GM12878 (cell line): ENCODE results near the gene PTPRN2. TPM values are rescaled to one million over a fixed set of nuclear protein-coding genes. Genes with fewer than 3 reads are reported as not detected.

ENCODE experiments used
- ATAC-seq: fragments of 200-7000 bp; cut with Tn5 transposase; 3 replicates; pipeline ENCODE4 v1.9.1; 2020; ENCODE audit warnings: mild to moderate bottlenecking, moderate library complexity
- BruUV-seq: library from RNA; stranded (reverse); fragments of 400-500 nt; replicated peaks from 2 replicates; lab custom pipeline; 2021; lab: Mats Ljungman, UMichigan
- CTCF ChIA-PET: fragments of 300-600 bp; sonication (Branson Sonifier 250); formaldehyde crosslinking; extraction: SDS; loops from one replicate; lab custom pipeline; 2021; ENCODE audit warnings: inconsistent platforms; lab: Yijun Ruan, JAX
- POLR2A ChIA-PET: fragments of 350-600 bp; formaldehyde crosslinking; extraction: SDS; loops from one replicate; lab custom pipeline; 2021; ENCODE audit warnings: inconsistent platforms; lab: Charles Lee
- RAD21 ChIA-PET: fragments of 300-600 bp; sonication (Branson Sonifier 250); formaldehyde crosslinking; loops from one replicate; lab custom pipeline; 2023; ENCODE audit warnings: antibody characterized with exemption; ENCODE audit not compliant: unreplicated experiment; lab: Charles Lee
- SMC1A ChIA-PET: fragments of 300-600 bp; sonication (Branson Sonifier 250); formaldehyde crosslinking; loops from one replicate; lab custom pipeline; 2023; ENCODE audit not compliant: unreplicated experiment, uncharacterized antibody; lab: Charles Lee
- DNase-seq: peaks from one replicate; pipeline ENCODE4 v3.0.0-alpha.2; 2011; ENCODE audit warnings: low read depth, low spot score
- FAIRE-seq: peaks from 3 replicates; lab custom pipeline; 2011; peaks lifted over from hg19 to GRCh38; lab: Jason Lieb, UNC
- H2AFZ ChIP-seq: 2 replicates; pipeline ENCODE4 v1.6.0; 2011; ENCODE audit warnings: low read depth, low read length, control low read depth; ENCODE audit not compliant: control insufficient read depth
- H3K27ac ChIP-seq: 2 replicates; pipeline ENCODE4 v1.5.1; 2011; ENCODE audit warnings: control low read depth; ENCODE audit not compliant: control insufficient read depth, insufficient read depth
- H3K27me3 ChIP-seq, 2 experiments: replicated peaks in 1 of 2; 2 replicates each; pipeline versions ENCODE4 v1.6.0 to v1.6.1; 2011; ENCODE audit warnings: low read length in 1 of 2; ENCODE audit not compliant: control insufficient read depth in 2 of 2, insufficient read depth in 2 of 2
- H3K36me3 ChIP-seq, 2 experiments: 2 replicates each; pipeline ENCODE4 v1.5.1; 2011; ENCODE audit warnings: low read length in 1 of 2; ENCODE audit not compliant: control insufficient read depth in 2 of 2, insufficient read depth in 2 of 2
- H3K4me1 ChIP-seq: 2 replicates; pipeline ENCODE4 v1.6.1; 2011; ENCODE audit warnings: mild to moderate bottlenecking, low read length, moderate library complexity, mixed read lengths; ENCODE audit not compliant: control insufficient read depth, insufficient read depth
- H3K4me2 ChIP-seq: 2 replicates; pipeline ENCODE4 v1.6.0; 2011; ENCODE audit warnings: control low read depth; ENCODE audit not compliant: control insufficient read depth, insufficient read depth
- H3K4me3 ChIP-seq: fragments of 200-600 bp; sonication (generic); 2 replicates; pipeline ENCODE4 v1.5.1; 2016
- H3K79me2 ChIP-seq: 2 replicates; pipeline ENCODE4 v1.6.0; 2011; ENCODE audit warnings: low read length; ENCODE audit not compliant: control insufficient read depth, insufficient read depth
- H3K9ac ChIP-seq: 2 replicates; pipeline ENCODE4 v1.8.0; 2011; ENCODE audit warnings: low read length, control low read depth, mixed read lengths; ENCODE audit not compliant: control insufficient read depth, insufficient read depth
- H3K9me3 ChIP-seq: replicated peaks from 3 replicates; pipeline ENCODE4 v1.5.1; 2011; ENCODE audit warnings: mild to moderate bottlenecking, low read length; ENCODE audit not compliant: control insufficient read depth, insufficient read depth
- H4K20me1 ChIP-seq: 2 replicates; pipeline ENCODE4 v1.6.0; 2011; ENCODE audit not compliant: control insufficient read depth, insufficient read depth
- ATF7 ChIP-seq: fragments of 450-650 bp; IDR thresholded peaks from 2 replicates; pipeline ENCODE4 v1.6.1; 2016; ENCODE audit warnings: low read depth, mild to moderate bottlenecking
- EP300 ChIP-seq, 2 experiments: fragments of 150-350 bp in 1 of 2; IDR thresholded peaks; 2 replicates each; pipeline ENCODE4 v1.6.1; 2011 to 2012; ENCODE audit warnings: low read depth in 2 of 2, low read length in 2 of 2, borderline replicate concordance in 1 of 2, improper control_type of control experiment in 1 of 2, inconsistent platforms in 1 of 2; ENCODE audit not compliant: control insufficient read depth in 1 of 2
- RAD21 ChIP-seq: IDR thresholded peaks from 2 replicates; pipeline ENCODE4 v1.6.1; 2011; ENCODE audit warnings: mild to moderate bottlenecking, low read depth, low read length, moderate library complexity; ENCODE audit not compliant: insufficient read depth
- RBBP5 ChIP-seq: fragments of 200-600 bp; sonication (generic); conservative IDR thresholded peaks from 2 replicates; pipeline ENCODE4 v1.6.1; 2016
- ZSCAN29 ChIP-seq: fragments of 450-650 bp; IDR thresholded peaks from 2 replicates; pipeline ENCODE4 v1.6.1; 2017; ENCODE audit warnings: mild to moderate bottlenecking, moderate library complexity
- WGBS: methylation state at CpG from one replicate; pipeline ENCODE4 v1.1.6; 2016; ENCODE audit warnings: low lambda C conversion rate; ENCODE audit not compliant: insufficient replicate concordance, insufficient coverage; ENCODE audit errors: missing lambda C conversion rate; 5-methylcytosine and 5-hydroxymethylcytosine counted together
- in situ Hi-C: fragments of 300-500 bp; cut with MboI; formaldehyde crosslinking; loops from 9 replicates; pipeline ENCODE4 v1.14.3; 2018; ENCODE audit warnings: mixed read lengths
- intact Hi-C: fragments of 100-400 bp; cut with micrococcal nuclease; formaldehyde crosslinking; loops from one replicate; pipeline ENCODE4 v1.14.2; 2022; ENCODE audit not compliant: unreplicated experiment
- polyA plus RNA-seq, 11 experiments: library from polyadenylated mRNA; depleted of rRNA in 4 of 11; unstranded in 6 of 11; stranded (reverse) in 5 of 11; fragments of >200 nt; fragmentation: Nextera tagmentation in 4 of 11; fragmentation: Illumina TruSeq in 1 of 11; extraction: Ambion mirVana in 4 of 11; extraction: Trizol in 1 of 11; gene quantifications; 1 replicate in 1 of 11; 2 replicates in 10 of 11; pipeline versions ENCODE4 v1.2.1 to v1.2.3, GENCODE V29; 2011 to 2016; ENCODE audit warnings: inconsistent platforms in 2 of 11, missing spikeins in 2 of 11, low read depth in 1 of 11
- total RNA-seq, 4 experiments: library from RNA; depleted of rRNA in 3 of 4; stranded (reverse); fragments of >200 nt in 3 of 4; fragmentation: Illumina TruSeq in 1 of 4; extraction: Trizol in 1 of 4; gene quantifications; 2 replicates each; pipeline versions ENCODE4 v1.2.1 to v1.2.3, GENCODE V29; 2013 to 2021
- TF ChIP-seq, protein P1 (sequence below): IDR thresholded peaks from 2 replicates; pipeline ENCODE4 v1.6.1; 2011; ENCODE audit warnings: mild to moderate bottlenecking, low read depth, low read length, moderate library complexity; ENCODE audit not compliant: insufficient replicate concordance

The PTPRN2 gene
- total and polyA plus RNA-seq, 10 of the 15 experiments (the other 5 are each of a cell fraction or from before 2014, with no cell fraction given) = 5.4 TPM; not detected in 9

DNA sequence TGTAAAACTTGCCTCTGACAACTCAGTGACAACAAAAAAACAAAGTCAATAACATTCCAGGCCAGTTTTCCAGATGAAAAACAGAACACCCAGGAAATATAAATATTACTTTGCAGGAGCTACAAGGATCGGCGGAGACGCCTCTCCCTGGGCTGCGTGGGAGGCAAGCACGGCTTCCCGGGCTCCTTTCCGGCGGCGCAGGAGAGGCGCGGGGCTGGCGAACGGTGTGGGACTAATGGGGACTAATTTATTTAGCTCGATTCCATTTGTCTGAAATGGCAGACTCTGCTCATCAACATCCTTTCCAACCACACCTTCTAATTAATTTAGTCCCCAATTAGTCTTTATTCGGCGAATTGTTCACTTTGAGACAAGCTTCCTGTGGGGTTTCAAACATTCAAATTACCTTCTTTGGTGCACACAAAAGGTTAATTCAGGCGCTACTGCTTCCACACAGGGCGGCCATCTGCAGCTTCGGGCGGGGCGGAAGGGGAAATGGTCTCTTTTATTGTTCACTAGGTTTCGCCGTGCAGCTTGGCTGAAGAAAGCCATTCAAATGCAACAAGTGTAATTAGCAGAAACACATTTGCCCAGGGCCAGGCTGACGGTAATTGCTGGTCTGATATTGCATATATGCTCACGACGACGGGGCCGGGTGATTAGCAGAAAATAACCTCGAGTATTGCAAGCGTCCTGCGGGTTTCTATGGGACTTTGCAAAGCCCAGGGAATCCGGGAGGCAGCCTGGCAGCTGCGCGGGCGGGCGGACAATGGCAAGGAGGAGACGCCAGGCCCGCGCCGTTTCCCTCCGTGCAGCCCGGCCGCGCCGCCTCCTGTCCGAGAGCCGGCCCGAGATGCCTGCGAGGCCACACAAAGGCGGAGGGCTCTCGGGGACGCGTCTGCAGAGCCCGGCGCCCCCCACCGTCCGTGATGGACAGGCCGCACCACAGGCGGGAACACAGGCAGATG is 270.1 kb downstream of the PTPRN2 start:
- Histone ChIP-seq H3K27me3 (no peaks in the 10 kb centered on the region), H3K4me2 (no peak overlapping the region), H3K79me2 (no peaks in the 10 kb centered on the region), H3K9ac (no peak overlapping the region), H3K4me3 (no peak overlapping the region), H2AFZ (no peak overlapping the region), H3K36me3 (no peaks in the 10 kb centered on the region), H3K9me3 (no peaks in the 10 kb centered on the region; the same call in 1 of the 3 replicates), H4K20me1 (no peaks in the 10 kb centered on the region), H3K4me1 (no peaks in the 10 kb centered on the region), H3K27ac (no peak overlapping the region)
- ChIA-PET POLR2A (no interaction called here), CTCF (no interaction called here), SMC1A (no interaction called here), RAD21 (no interaction called here)
- FAIRE-seq (no peak), DNase-seq (no peak), ATAC-seq (no peak)
- WGBS = 57% methylated on average over 40 of the region's 59 CpGs
- intact Hi-C loops (no loop called here), in situ Hi-C loops (no loop called here)
- TF ChIP-seq, protein P1, sequence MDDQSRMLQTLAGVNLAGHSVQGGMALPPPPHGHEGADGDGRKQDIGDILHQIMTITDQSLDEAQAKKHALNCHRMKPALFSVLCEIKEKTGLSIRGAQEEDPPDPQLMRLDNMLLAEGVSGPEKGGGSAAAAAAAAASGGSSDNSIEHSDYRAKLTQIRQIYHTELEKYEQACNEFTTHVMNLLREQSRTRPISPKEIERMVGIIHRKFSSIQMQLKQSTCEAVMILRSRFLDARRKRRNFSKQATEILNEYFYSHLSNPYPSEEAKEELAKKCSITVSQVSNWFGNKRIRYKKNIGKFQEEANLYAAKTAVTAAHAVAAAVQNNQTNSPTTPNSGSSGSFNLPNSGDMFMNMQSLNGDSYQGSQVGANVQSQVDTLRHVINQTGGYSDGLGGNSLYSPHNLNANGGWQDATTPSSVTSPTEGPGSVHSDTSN = no peak
- no peak for TF ChIP-seq RAD21
- no peak for TF ChIP-seq RBBP5
- no peak for TF ChIP-seq ATF7
- TF ChIP-seq EP300 (IDR thresholded peaks at IDR 0.05; ENCODE audit: borderline replicate concordance in 1 of 2, control insufficient read depth in 1 of 2, low read depth in 2 of 2, low read length in 2 of 2) = no peak
- no peak for TF ChIP-seq ZSCAN29
- no TSS peak for BruUV-seq
